ENCODE results near the gene MOB2.

Gene MOB2

GRCh38 chr11:1473011-1473628 is 13.5 kb downstream of the MOB2 start:
- DNase-seq (ENCODE audit: low spot score), result no peak
- TF ChIP-seq, protein P1, sequence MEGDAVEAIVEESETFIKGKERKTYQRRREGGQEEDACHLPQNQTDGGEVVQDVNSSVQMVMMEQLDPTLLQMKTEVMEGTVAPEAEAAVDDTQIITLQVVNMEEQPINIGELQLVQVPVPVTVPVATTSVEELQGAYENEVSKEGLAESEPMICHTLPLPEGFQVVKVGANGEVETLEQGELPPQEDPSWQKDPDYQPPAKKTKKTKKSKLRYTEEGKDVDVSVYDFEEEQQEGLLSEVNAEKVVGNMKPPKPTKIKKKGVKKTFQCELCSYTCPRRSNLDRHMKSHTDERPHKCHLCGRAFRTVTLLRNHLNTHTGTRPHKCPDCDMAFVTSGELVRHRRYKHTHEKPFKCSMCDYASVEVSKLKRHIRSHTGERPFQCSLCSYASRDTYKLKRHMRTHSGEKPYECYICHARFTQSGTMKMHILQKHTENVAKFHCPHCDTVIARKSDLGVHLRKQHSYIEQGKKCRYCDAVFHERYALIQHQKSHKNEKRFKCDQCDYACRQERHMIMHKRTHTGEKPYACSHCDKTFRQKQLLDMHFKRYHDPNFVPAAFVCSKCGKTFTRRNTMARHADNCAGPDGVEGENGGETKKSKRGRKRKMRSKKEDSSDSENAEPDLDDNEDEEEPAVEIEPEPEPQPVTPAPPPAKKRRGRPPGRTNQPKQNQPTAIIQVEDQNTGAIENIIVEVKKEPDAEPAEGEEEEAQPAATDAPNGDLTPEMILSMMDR (IDR thresholded peaks at IDR 0.05; ENCODE audit: extremely low read depth, insufficient read depth, missing control alignments), result no peak
- in situ Hi-C loops (cut with MboI; ENCODE audit: low pct_unique_long_range_greater_than_20kb, low sequenced_read_pairs, unreplicated experiment), result no loop called here

GRCh38 chr11:1472180-1473005 is 14.2 kb downstream of the MOB2 start:
- no peak for DNase-seq (ENCODE audit: low spot score)
- in situ Hi-C loops (cut with MboI; ENCODE audit: low pct_unique_long_range_greater_than_20kb, low sequenced_read_pairs, unreplicated experiment), result no loop called here
- TF ChIP-seq, protein P1 (IDR thresholded peaks at IDR 0.05; ENCODE audit: extremely low read depth, insufficient read depth, missing control alignments), result no peak

- in situ Hi-C loops (cut with MboI; ENCODE audit: low pct_unique_long_range_greater_than_20kb, low sequenced_read_pairs, unreplicated experiment), result no loop called here
- DNase-seq (ENCODE audit: low spot score), result no peak
- TF ChIP-seq, protein P1 (IDR thresholded peaks at IDR 0.05; ENCODE audit: extremely low read depth, insufficient read depth, missing control alignments), result no peak
These were observed 14.8 kb downstream of the MOB2 start for GRCh38 chr11:1471736-1472135.

- DNase-seq (ENCODE audit: low spot score), result no peak
- in situ Hi-C loops (cut with MboI; ENCODE audit: low pct_unique_long_range_greater_than_20kb, low sequenced_read_pairs, unreplicated experiment), result no loop called here
- TF ChIP-seq, protein P1 (IDR thresholded peaks at IDR 0.05; ENCODE audit: extremely low read depth, insufficient read depth, missing control alignments), result no peak
These were observed 15.6 kb downstream of the MOB2 start for GRCh38 chr11:1470681-1471611.

GRCh38 chr11:1469911-1470680 is 16.5 kb downstream of the MOB2 start:
- no peak for DNase-seq (ENCODE audit: low spot score)
- TF ChIP-seq, protein P1 (IDR thresholded peaks at IDR 0.05; ENCODE audit: extremely low read depth, insufficient read depth, missing control alignments), result no peak
- in situ Hi-C loops (cut with MboI; ENCODE audit: low pct_unique_long_range_greater_than_20kb, low sequenced_read_pairs, unreplicated experiment), result no loop called here

All from GM13977 (cell line).